ENCODE results near the gene SERPINA6. TPM values are rescaled to one million over a fixed set of nuclear protein-coding genes. Genes with fewer than 3 reads are reported as not detected.
"Not testable (repeated sequence)": the region's sequence is repeated elsewhere in the genome, so short reads cannot be mapped to it uniquely, and the experiment has no call there.

The SERPINA6 gene
- total RNA-seq, 2 donors from 2014 or later, result not detected

DNA sequence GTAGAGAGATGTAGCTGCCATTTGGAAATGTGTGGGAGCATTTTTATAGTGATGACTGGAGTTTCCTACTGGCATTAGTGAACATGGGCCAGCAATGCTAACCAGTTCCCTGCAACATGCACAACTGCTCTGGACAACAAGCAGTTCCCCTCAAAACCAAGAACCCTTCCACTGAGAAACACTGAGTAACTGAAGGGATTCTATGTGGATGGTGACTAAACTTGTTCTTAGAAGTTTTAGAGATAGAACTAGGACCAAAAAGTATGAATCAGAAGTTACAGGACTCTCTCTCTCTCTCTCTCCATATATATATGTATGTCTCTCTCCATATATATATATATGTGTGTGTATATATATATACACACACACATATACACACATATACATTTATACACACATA is 38.0 kb downstream of the SERPINA6 start:
- Histone ChIP-seq H3K27me3 (no peaks in the 10 kb centered on the region), H3K36me3 (no peaks in the 10 kb centered on the region), H3K4me1 (no peaks in the 10 kb centered on the region), H3K27ac (no peak overlapping the region), H3K4me3 (no peak overlapping the region), H3K9me3 (no peaks in the 10 kb centered on the region)
- DNase-seq (ENCODE audit: low spot score), result no peak
- TF ChIP-seq, protein P1, sequence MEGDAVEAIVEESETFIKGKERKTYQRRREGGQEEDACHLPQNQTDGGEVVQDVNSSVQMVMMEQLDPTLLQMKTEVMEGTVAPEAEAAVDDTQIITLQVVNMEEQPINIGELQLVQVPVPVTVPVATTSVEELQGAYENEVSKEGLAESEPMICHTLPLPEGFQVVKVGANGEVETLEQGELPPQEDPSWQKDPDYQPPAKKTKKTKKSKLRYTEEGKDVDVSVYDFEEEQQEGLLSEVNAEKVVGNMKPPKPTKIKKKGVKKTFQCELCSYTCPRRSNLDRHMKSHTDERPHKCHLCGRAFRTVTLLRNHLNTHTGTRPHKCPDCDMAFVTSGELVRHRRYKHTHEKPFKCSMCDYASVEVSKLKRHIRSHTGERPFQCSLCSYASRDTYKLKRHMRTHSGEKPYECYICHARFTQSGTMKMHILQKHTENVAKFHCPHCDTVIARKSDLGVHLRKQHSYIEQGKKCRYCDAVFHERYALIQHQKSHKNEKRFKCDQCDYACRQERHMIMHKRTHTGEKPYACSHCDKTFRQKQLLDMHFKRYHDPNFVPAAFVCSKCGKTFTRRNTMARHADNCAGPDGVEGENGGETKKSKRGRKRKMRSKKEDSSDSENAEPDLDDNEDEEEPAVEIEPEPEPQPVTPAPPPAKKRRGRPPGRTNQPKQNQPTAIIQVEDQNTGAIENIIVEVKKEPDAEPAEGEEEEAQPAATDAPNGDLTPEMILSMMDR (IDR thresholded peaks at IDR 0.05), result no peak

DNA sequence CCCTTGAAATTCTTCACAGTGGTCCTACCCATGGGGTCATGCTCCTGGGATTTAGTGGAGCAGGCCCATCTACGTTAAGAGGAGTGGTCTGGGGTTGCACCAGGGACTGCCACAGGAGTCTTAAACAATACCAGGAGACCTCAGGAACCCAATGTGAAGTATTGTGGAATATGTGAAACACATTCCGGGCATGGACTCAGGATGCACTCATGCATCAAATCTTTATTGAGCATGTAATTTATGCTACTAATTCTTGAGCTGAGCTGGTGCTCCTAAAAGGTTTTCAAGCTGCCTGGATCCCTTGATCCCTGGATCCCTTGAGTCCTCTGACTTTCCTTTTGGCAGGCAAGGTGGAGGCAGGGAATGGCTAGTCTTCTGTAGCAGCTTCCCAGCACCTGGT is 38.9 kb downstream of the SERPINA6 start:
- Histone ChIP-seq H3K4me1 (no peaks in the 10 kb centered on the region), H3K4me3 (no peak overlapping the region), H3K9me3 (no peaks in the 10 kb centered on the region), H3K36me3 (no peaks in the 10 kb centered on the region), H3K27me3 (no peaks in the 10 kb centered on the region), H3K27ac (no peak overlapping the region)
- no peak for DNase-seq (ENCODE audit: low spot score)
- TF ChIP-seq, protein P1 (IDR thresholded peaks at IDR 0.05), result no peak

DNA sequence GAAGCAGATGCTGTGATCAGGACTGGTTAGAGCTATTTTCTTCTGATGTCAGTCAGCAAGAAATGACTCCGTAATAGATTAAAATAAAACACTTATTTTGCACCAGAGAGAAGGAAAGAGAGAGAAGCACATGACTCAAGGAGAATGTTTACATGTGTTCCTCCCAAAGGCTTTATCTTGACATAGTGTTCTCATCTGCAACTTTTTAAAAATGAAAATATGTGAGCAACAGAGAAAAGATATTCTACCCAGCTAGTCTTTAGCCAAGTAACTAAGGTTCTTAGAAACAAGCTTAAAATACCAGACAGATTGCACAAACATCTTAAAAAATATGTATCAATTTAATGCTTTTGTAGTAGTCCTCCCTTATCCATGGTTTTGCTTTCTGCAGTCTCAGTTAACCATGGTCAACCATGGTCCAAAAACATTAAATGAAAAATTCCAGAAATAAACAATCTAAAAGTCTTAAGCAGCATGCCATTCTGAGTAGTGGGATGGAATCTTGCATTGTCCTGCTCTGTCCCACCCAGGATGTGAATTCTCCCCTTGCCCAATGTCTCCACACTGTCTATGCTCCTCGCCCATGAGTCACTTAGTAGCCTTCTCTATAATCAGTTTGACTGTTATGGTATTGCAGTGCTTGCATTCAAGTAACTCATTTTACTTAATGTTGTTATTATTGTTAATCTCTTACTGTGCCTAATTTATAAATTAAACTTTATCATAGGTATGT is 40.0 kb downstream of the SERPINA6 start:
- H3K4me1 ChIP-seq, result no peaks in the 10 kb centered on the region
- no peak for DNase-seq (ENCODE audit: low spot score)
- TF ChIP-seq, protein P1 (IDR thresholded peaks at IDR 0.05), result no peak
- H3K4me3 ChIP-seq, result no peak overlapping the region
- H3K27me3 ChIP-seq, result no peaks in the 10 kb centered on the region
- H3K9me3 ChIP-seq, result no peaks in the 10 kb centered on the region
- H3K36me3 ChIP-seq, result no peaks in the 10 kb centered on the region
- no peak overlapping the region for H3K27ac ChIP-seq

- TF ChIP-seq, protein P1 (IDR thresholded peaks at IDR 0.05), result no peak
- Histone ChIP-seq H3K27ac (no peak overlapping the region), H3K27me3 (no peaks in the 10 kb centered on the region), H3K36me3 (no peaks in the 10 kb centered on the region), H3K9me3 (no peaks in the 10 kb centered on the region), H3K4me3 (no peak overlapping the region), H3K4me1 (no peaks in the 10 kb centered on the region)
- DNase-seq (ENCODE audit: low spot score), result no peak
Measured at GRCh38 chr14:94278731-94279130, 44.4 kb downstream of the SERPINA6 start.

GRCh38 chr14:94276898-94277561 is 46.1 kb downstream of the SERPINA6 start:
- not testable (repeated sequence) for H3K9me3 ChIP-seq; DNase-seq (ENCODE audit: low spot score); H3K36me3 ChIP-seq; H3K27ac ChIP-seq; H3K4me1 ChIP-seq; H3K27me3 ChIP-seq; H3K4me3 ChIP-seq

DNA sequence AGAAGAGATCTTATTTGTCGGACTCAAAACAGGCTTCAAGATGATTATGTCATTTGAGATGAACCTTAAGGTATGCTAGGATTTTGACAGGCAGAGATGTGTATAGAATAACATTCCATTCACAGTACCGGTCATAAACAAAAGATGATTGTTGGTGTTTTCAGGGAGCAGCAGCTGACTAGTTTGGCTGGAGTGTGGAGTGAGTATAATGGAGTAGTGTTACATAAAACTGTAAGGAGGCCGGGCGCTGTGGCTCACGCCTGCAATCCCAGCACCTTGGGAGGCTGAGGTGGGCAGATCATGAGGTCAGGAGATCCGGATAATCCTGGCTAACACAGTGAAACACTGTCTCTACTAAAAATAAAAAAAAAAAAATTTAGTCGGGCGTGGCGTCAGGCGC is 54.0 kb downstream of the SERPINA6 start:
- Histone ChIP-seq H3K4me3 (no peak overlapping the region), H3K36me3 (no peaks in the 10 kb centered on the region), H3K27ac (no peak overlapping the region), H3K9me3 (no peaks in the 10 kb centered on the region), H3K4me1 (no peaks in the 10 kb centered on the region), H3K27me3 (no peaks in the 10 kb centered on the region)
- no peak for DNase-seq (ENCODE audit: low spot score)
- TF ChIP-seq, protein P1 (IDR thresholded peaks at IDR 0.05), result no peak

GRCh38 chr14:94268582-94268981 is 54.6 kb downstream of the SERPINA6 start:
- not testable (repeated sequence) for H3K4me3 ChIP-seq; H3K36me3 ChIP-seq; H3K27me3 ChIP-seq; H3K27ac ChIP-seq; H3K9me3 ChIP-seq; DNase-seq (ENCODE audit: low spot score); H3K4me1 ChIP-seq
